Measurements from ENCODE around the gene TNFRSF21.

GRCh38 chr6:47250302-47250701 lies 59.4 kb downstream of the TNFRSF21 start:
- TF ChIP-seq CTCF (IDR thresholded peaks at IDR 0.05): no peak
- TF ChIP-seq EZH2 (IDR thresholded peaks at IDR 0.05; ENCODE audit: borderline replicate concordance, insufficient read depth, low read depth, low read length, poor library complexity, severe bottlenecking): no peak
